Astrocyte (in vitro differentiated cells and primary cell): ENCODE data around the gene COMMD7. TPM values are rescaled to one million over a fixed set of nuclear protein-coding genes. Genes with fewer than 3 reads are reported as not detected.

Source experiments
- DNase-seq: peaks from one replicate; pipeline ENCODE4 v3.0.0-alpha.2; 2010; ENCODE audit warnings: low read depth
- FAIRE-seq: peaks from 2 replicates; lab custom pipeline; 2011; peaks lifted over from hg19 to GRCh38; lab: Jason Lieb, UNC
- H2AFZ ChIP-seq: 2 replicates; pipeline ENCODE4 v1.6.0; 2012; ENCODE audit warnings: low read depth, low read length, inconsistent platforms
- H3K27ac ChIP-seq: 2 replicates; pipeline ENCODE4 v1.5.1; 2011; ENCODE audit warnings: low read depth, low read length, inconsistent platforms
- H3K27me3 ChIP-seq: 2 replicates; pipeline ENCODE4 v1.6.0; 2011; ENCODE audit warnings: low read length, inconsistent platforms; ENCODE audit not compliant: insufficient read depth
- H3K36me3 ChIP-seq: 2 replicates; pipeline ENCODE4 v1.5.1; 2011; ENCODE audit warnings: low read length, inconsistent platforms; ENCODE audit not compliant: insufficient read depth
- H3K4me1 ChIP-seq: 2 replicates; pipeline ENCODE4 v1.5.1; 2011; ENCODE audit warnings: low read length, inconsistent platforms; ENCODE audit not compliant: insufficient read depth
- H3K4me2 ChIP-seq: 2 replicates; pipeline ENCODE4 v1.6.0; 2012; ENCODE audit warnings: low read length, inconsistent platforms
- H3K4me3 ChIP-seq: 2 replicates; pipeline ENCODE4 v1.5.1; 2011; ENCODE audit warnings: low read depth, mild to moderate bottlenecking, low read length, inconsistent platforms; ENCODE audit not compliant: insufficient read depth
- H3K79me2 ChIP-seq: 2 replicates; pipeline ENCODE4 v1.6.0; 2012; ENCODE audit warnings: mild to moderate bottlenecking, low read length, inconsistent platforms; ENCODE audit not compliant: insufficient read depth
- H3K9ac ChIP-seq: 2 replicates; pipeline ENCODE4 v1.6.0; 2012; ENCODE audit warnings: mild to moderate bottlenecking, low read length, inconsistent platforms
- H3K9me3 ChIP-seq: 2 replicates; pipeline ENCODE4 v1.5.1; 2012; ENCODE audit warnings: low read depth, mild to moderate bottlenecking, low read length, inconsistent platforms; ENCODE audit not compliant: insufficient read depth
- H4K20me1 ChIP-seq: 2 replicates; pipeline ENCODE4 v1.6.0; 2012; ENCODE audit warnings: low read length, inconsistent platforms; ENCODE audit not compliant: insufficient read depth
- H3K27ac Mint-ChIP-seq: one replicate; pipeline ENCODE4 v1.8.0; 2021; ENCODE audit warnings: mild to moderate bottlenecking, mixed read lengths; ENCODE audit not compliant: unreplicated experiment
- H3K27me3 Mint-ChIP-seq: one replicate; pipeline ENCODE4 v1.8.0; 2021; ENCODE audit warnings: low read depth, mixed read lengths; ENCODE audit not compliant: unreplicated experiment
- H3K36me3 Mint-ChIP-seq: one replicate; pipeline ENCODE4 v1.8.0; 2021; ENCODE audit warnings: low read depth, mixed read lengths; ENCODE audit not compliant: unreplicated experiment
- H3K4me1 Mint-ChIP-seq: one replicate; pipeline ENCODE4 v1.8.0; 2021; ENCODE audit warnings: low read depth, mixed read lengths; ENCODE audit not compliant: unreplicated experiment
- H3K4me3 Mint-ChIP-seq: one replicate; pipeline ENCODE4 v1.8.0; 2021; ENCODE audit warnings: mild to moderate bottlenecking, moderate library complexity, mixed read lengths; ENCODE audit not compliant: unreplicated experiment
- H3K9me3 Mint-ChIP-seq: one replicate; pipeline ENCODE4 v1.8.0; 2021; ENCODE audit warnings: mild to moderate bottlenecking, mixed read lengths; ENCODE audit not compliant: unreplicated experiment
- CTCF ChIP-seq: IDR thresholded peaks from 2 replicates; pipeline ENCODE4 v1.5.1; 2011; ENCODE audit warnings: low read depth, mild to moderate bottlenecking, inconsistent platforms, low read length, moderate library complexity; ENCODE audit not compliant: insufficient read depth
- EZH2 ChIP-seq: IDR thresholded peaks from 2 replicates; pipeline ENCODE4 v1.6.1; 2012; ENCODE audit warnings: mild to moderate bottlenecking, low read length, inconsistent platforms; ENCODE audit not compliant: insufficient read depth
- total RNA-seq: library from RNA; stranded (reverse); gene quantifications from 2 replicates; pipeline ENCODE4 v1.2.1, GENCODE V29; 2021

Gene COMMD7
- total RNA-seq, 1 donor from 2014 or later: 38.9 TPM

DNA sequence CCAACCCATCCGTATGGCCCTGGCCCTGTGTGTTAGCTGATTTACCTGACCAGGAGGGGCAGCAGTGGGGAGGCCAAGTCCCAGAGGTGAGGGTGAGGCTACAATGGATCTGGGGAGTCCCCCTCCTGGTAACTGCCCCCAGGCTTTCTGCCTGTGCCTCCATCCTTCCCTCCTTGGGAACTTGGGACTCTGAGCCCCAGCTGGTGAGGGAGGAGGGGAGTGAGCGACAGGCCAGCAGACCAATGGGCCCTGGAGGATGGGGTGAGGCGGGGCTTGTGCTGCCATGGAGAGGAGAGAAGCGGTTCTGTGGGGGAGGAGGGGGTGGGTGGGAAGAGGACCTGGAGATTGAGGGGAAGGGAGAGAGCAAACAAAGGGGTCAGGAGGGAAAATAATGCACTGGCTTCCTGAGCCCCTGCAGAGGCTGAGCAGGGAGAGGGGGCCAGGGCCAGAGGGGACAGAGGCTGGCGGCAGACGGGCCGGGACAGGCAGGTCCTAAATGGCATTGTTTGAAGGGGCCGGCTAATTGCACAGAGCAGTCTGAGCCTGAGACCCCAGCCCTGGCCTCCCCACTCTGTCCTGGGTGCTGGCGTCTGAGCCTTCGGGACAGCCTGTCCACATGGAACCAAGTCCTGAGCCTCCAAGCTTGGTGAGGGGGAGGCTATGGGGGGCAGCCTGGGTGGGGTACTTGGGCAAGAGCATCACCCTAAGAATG is 36.4 kb upstream of the COMMD7 start:
- Mint-ChIP-seq H3K36me3 (peaks cover 9% of the 10 kb centered on the region), H3K27me3 (no peaks in the 10 kb centered on the region), H3K9me3 (no peaks in the 10 kb centered on the region), H3K4me3 (no peak overlapping the region), H3K27ac (no peak overlapping the region), H3K4me1 (peaks cover 23% of the 10 kb centered on the region)
- peaks cover 6% of the 10 kb centered on the region for H3K36me3 ChIP-seq
- FAIRE-seq (no peak), DNase-seq (no peak)
- H3K4me1 ChIP-seq: no peaks in the 10 kb centered on the region
- no peak overlapping the region for H3K27ac ChIP-seq
- TF ChIP-seq EZH2: no peak
- no peak overlapping the region for H3K4me3 ChIP-seq
- H3K9ac ChIP-seq: no peak overlapping the region
- H3K9me3 ChIP-seq: no peaks in the 10 kb centered on the region
- no peak overlapping the region for H2AFZ ChIP-seq
- no peaks in the 10 kb centered on the region for H3K27me3 ChIP-seq
- peaks cover 17% of the 10 kb centered on the region for H3K79me2 ChIP-seq
- H4K20me1 ChIP-seq: peaks cover 27% of the 10 kb centered on the region
- no peak overlapping the region for H3K4me2 ChIP-seq

GRCh38 chr20:32777177-32777956 is 34.1 kb upstream of the COMMD7 start:
- peak overlapping the region; percentile 34 for H3K4me2 ChIP-seq
- no peak overlapping the region for H2AFZ ChIP-seq
- DNase-seq: peak; percentile 21
- TF ChIP-seq CTCF (no peak), EZH2 (no peak)
- H3K27me3 Mint-ChIP-seq: no peaks in the 10 kb centered on the region
- H3K27ac ChIP-seq: no peak overlapping the region
- H3K36me3 ChIP-seq: peaks cover 6% of the 10 kb centered on the region
- H3K4me3 ChIP-seq: no peak overlapping the region
- peaks cover 5% of the 10 kb centered on the region for H3K36me3 Mint-ChIP-seq
- H3K4me3 Mint-ChIP-seq: no peak overlapping the region
- H3K9ac ChIP-seq: no peak overlapping the region
- no peaks in the 10 kb centered on the region for H3K4me1 ChIP-seq
- H3K27ac Mint-ChIP-seq: no peak overlapping the region
- H3K9me3 Mint-ChIP-seq: no peaks in the 10 kb centered on the region
- H3K4me1 Mint-ChIP-seq: peaks cover 23% of the 10 kb centered on the region
- H3K79me2 ChIP-seq: peaks cover 27% of the 10 kb centered on the region
- no peak for FAIRE-seq
- H3K9me3 ChIP-seq: no peaks in the 10 kb centered on the region
- H3K27me3 ChIP-seq: no peaks in the 10 kb centered on the region
- H4K20me1 ChIP-seq: peaks cover 27% of the 10 kb centered on the region

- FAIRE-seq: no peak
- peaks cover 25% of the 10 kb centered on the region for H3K4me1 Mint-ChIP-seq
- no peaks in the 10 kb centered on the region for H3K4me1 ChIP-seq
These were observed 32.2 kb upstream of the COMMD7 start for GRCh38 chr20:32775336-32775991.

More at GRCh38 chr20:32775336-32775991, 32.2 kb upstream of the COMMD7 start:
- Mint-ChIP-seq H3K27me3 (no peaks in the 10 kb centered on the region), H3K27ac (no peak overlapping the region), H3K9me3 (no peaks in the 10 kb centered on the region), H3K36me3 (peaks cover 2% of the 10 kb centered on the region), H3K4me3 (no peak overlapping the region)
- Histone ChIP-seq H2AFZ (no peak overlapping the region), H3K4me3 (no peak overlapping the region), H3K27me3 (no peaks in the 10 kb centered on the region), H3K9me3 (no peaks in the 10 kb centered on the region), H4K20me1 (peaks cover 27% of the 10 kb centered on the region), H3K79me2 (peaks cover 33% of the 10 kb centered on the region), H3K9ac (no peak overlapping the region), H3K36me3 (peaks cover 2% of the 10 kb centered on the region), H3K4me2 (no peak overlapping the region), H3K27ac (no peak overlapping the region)
- DNase-seq: no peak
- TF ChIP-seq CTCF (no peak), EZH2 (no peak)
